KOPT-K1 (cell line): ENCODE data around the gene STRBP.
"Not testable (repeated sequence)": the region's sequence is repeated elsewhere in the genome, so short reads cannot be mapped to it uniquely, and the experiment has no call there.

Source experiments
- H3K27ac ChIP-seq: fragments of 200-600 bp; sonication (generic); 2 replicates; pipeline ENCODE4 v1.5.1; 2016; ENCODE audit warnings: antibody characterized with exemption, mild to moderate bottlenecking, low read depth, low read length; ENCODE audit not compliant: poor library complexity, severe bottlenecking
- H3K36me3 ChIP-seq: fragments of 200-600 bp; sonication (generic); 2 replicates; pipeline ENCODE4 v1.5.1; 2017; ENCODE audit warnings: antibody characterized with exemption, mild to moderate bottlenecking, low read length, moderate library complexity; ENCODE audit not compliant: insufficient read depth
- H3K9me3 ChIP-seq: fragments of 200-600 bp; sonication (generic); 2 replicates; pipeline ENCODE4 v1.5.1; 2017; ENCODE audit warnings: antibody characterized with exemption, low read length, mild to moderate bottlenecking; ENCODE audit not compliant: insufficient read depth, poor library complexity, severe bottlenecking

Gene STRBP

DNA sequence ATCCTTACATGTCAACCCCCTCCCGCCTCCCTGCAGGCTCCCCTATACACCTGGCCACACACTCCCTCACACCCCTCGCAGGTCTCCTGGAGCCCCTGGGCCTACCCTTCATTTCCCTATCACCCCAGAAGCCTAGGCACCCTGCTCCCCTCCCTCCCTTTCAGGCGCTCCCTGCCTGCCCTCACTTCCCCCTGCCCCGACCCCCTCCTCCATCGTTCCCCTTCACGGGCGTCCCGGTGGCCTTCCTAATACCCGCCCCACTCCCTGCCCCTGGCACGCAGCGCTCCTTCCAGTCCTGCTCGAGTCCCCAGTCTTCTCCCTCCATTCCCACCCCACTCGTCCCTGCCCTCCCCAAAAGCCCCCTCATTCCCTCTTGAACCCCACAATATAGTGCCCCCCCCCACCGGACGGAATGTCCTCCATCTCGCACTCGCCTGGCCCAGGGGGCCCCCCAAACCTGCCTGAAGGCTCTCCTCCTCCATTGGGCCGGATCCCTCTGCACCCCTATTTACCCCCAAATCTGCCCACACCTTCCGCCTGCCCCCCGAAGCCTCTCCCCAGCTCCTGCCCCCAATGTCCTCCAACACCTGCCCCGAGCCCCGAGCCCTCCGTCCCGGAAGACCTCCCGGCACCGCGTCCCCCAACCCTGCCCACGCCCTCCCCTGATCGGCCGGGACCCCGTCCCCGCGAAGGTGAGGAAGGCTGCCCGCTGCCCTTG, 746 bp downstream of the STRBP start:
- no peaks in the 10 kb centered on the region for H3K9me3 ChIP-seq
- H3K27ac ChIP-seq = peak overlapping the region; percentile 64
- H3K36me3 ChIP-seq = no peaks in the 10 kb centered on the region

- Histone ChIP-seq H3K27ac (no peak overlapping the region), H3K36me3 (no peaks in the 10 kb centered on the region), H3K9me3 (no peaks in the 10 kb centered on the region)
Measured at GRCh38 chr9:123266655-123267399, 1.6 kb downstream of the STRBP start.

DNA sequence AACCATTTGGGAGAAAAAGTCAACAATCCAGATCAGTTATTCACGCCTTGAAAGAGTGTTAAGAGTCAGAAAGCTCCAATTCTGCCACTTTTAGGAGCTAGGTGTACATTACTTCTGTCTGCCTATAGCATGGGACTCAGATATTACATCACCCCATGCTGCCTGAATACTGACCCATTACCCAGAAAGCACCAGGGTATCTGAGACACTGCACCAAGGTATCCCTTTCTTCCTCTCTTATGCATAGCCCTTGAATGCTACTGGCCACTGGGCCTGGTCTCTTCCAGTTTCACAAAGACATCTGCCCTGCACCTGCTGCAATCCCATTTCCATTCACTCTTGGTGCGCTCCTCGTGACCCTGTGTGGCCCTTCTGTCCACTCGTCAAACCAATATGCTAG, 2.6 kb downstream of the STRBP start:
- H3K27ac ChIP-seq = no peak overlapping the region
- no peaks in the 10 kb centered on the region for H3K9me3 ChIP-seq
- no peaks in the 10 kb centered on the region for H3K36me3 ChIP-seq

DNA sequence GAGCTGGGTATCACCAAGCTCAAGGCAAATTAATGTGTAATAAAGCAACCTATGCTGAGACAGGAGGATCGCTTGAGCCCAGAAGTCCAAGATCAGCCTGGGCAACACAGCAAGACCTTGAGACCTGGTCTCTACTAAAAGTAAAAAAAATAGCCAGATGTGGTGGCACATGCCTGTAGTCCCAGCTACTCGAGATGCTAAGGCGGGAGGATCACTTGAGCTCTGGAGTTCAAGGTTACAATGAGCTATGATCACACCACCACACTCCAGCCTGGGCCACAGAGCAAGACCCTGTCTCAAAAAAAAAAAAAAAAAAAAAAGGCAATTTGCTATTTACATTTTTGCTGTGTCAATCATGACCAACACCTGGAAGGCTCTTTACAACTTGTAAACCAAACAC, 5.2 kb downstream of the STRBP start:
- H3K36me3 ChIP-seq = no peaks in the 10 kb centered on the region
- H3K9me3 ChIP-seq = no peaks in the 10 kb centered on the region
- H3K27ac ChIP-seq = no peak overlapping the region

DNA sequence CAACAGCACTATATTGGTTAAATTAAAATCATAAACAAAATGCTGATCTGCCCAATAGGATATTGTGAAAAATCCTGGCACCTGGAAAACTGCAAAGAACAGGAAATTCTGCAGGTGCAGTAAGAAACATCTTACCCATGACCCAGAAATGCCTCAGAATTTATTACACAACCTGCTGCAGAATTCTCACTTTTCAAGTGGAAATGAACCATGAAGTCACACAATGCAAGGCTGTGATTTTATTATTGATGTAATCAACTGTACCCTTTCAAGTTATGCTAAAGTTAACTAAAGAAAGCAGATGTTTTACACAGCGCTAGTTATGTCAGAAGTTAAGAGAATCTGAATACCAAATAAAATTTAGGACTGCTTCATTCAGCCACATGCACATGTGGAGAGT, 6.0 kb downstream of the STRBP start:
- no peaks in the 10 kb centered on the region for H3K9me3 ChIP-seq
- no peak overlapping the region for H3K27ac ChIP-seq
- no peaks in the 10 kb centered on the region for H3K36me3 ChIP-seq

DNA sequence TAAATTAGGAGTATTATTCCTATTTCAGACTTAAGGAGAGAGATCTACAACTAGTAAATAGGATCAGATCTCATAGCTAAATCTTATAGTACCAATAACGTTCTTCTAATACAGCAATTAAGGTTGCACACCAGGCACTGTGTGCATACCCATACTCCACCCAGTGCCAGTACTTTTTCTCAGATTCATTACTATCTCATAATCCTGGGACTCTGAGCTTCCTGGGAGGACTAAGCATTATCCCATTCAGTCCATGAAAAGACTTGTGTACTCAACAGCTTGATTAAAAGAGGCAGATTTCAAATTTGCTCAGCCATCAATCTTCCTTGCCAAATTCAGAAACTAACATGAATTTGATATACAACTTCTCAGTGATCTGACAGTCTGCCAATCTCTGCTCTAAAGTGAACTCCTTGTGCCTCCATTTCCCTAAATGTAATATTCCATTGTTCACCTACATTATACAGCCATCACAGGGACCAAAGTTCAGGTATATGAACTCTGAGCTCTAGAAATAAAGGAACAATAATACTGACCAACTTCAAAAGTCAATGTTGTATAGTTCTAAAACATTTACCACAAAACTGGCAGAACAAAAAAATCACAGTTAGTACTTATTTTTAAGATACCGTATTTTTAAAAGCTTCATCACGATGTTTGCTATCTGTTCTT, 7.2 kb downstream of the STRBP start:
- Histone ChIP-seq H3K36me3 (no peaks in the 10 kb centered on the region), H3K9me3 (no peaks in the 10 kb centered on the region), H3K27ac (no peak overlapping the region)

DNA sequence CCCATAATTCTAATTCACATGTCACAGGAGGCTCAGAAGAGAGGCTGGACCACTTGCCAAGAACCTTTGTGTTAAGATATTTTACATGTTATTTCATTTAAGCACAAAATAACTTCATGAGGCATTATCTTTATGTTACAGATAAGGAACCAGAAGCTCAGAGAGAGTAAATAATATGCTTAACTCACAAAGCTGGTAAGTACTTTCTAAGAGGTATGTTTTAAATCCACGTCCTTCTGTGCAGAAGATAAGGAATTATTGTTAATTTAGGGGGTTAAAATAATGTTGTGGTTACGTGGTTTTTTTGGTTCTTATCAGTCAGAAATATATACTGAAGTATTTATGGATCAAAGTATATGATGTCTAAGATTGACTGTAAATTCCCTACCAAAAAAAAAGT, 8.0 kb downstream of the STRBP start:
- Histone ChIP-seq H3K36me3 (no peaks in the 10 kb centered on the region), H3K27ac (no peak overlapping the region), H3K9me3 (no peaks in the 10 kb centered on the region)

DNA sequence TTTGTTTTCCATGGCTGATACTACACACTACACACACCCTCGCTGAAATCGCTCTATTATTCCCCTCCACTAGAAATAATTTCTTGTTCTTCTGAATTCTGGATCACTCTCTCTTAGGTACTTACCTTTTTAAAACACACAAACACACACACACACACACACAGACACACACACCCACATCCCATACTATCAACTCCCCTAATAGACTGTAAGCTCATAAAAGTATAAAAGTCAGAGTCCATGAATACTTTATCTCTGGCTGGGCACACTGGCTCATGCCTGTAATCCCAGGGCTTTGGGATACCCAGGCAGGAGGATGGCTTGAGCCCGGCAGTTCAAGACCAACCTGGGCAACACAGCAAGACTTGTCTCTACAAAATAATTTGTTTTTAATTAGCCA, 11.1 kb downstream of the STRBP start:
- H3K36me3 ChIP-seq = no peaks in the 10 kb centered on the region
- H3K9me3 ChIP-seq = no peaks in the 10 kb centered on the region

DNA sequence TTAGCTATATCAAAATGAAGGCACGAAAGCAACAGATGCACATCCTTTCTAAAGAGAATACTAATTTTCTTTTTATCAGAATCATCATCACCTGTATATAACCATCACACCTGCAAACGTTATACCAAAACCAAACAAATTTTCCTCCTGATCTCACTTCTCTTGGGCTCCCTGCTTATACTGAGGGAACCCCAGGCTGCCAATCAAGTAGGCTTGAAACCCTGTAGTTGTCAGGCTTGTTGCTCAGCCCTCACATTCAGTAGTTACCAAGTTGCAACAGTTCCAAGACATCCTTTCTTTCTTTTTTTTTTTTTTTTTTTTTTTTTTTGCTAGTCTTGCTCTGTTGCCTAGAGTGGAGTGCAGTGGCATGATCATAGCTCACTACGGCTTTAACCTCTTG, 12.7 kb downstream of the STRBP start:
- H3K36me3 ChIP-seq = no peaks in the 10 kb centered on the region
- no peaks in the 10 kb centered on the region for H3K9me3 ChIP-seq
- no peak overlapping the region for H3K27ac ChIP-seq

More for the DNA sequence above, 11.1 kb downstream of the STRBP start:
- no peak overlapping the region for H3K27ac ChIP-seq

DNA sequence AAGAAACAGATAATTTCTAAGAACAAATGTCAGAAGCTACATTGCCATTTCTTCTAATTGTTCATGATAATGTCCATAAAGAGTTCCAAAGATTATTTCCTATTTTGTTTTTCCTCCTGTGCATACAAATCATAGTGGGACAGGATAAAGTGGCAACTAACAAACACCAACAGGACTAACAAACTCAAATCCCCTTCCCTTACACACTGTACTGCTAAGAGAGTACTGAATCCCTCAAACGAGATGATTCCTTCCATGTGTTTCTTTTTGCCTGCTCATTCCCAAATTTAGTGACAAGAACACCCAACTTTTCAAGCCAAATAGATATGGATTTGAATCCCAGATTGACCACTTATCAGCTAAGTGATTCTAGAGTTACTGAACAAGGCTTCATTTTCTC, 15.2 kb downstream of the STRBP start:
- Histone ChIP-seq H3K36me3 (no peaks in the 10 kb centered on the region), H3K27ac (no peak overlapping the region)

GRCh38 chr9:123251741-123252140, 16.6 kb downstream of the STRBP start:
- Histone ChIP-seq H3K27ac (no peak overlapping the region), H3K36me3 (no peaks in the 10 kb centered on the region), H3K9me3 (no peaks in the 10 kb centered on the region)

More for the DNA sequence above, 15.2 kb downstream of the STRBP start:
- no peaks in the 10 kb centered on the region for H3K9me3 ChIP-seq

DNA sequence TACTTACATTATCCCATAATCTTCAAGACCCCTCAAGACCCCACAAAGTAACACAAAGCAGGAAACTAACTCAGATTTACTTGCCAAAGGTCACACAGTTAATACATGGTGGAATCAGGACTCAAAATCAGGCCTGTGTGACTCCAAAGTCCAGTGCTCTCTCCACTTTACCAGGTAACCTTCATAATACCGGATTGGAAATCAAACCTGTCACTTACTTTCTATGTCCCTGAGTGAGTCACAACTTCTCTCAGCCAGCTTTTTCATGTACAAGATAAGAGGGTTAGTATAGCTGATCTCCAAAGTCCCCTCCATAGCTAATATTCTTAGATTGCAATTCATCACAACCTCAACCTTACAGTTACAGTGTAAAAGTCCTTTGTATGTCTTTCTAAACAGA, 17.1 kb downstream of the STRBP start:
- no peaks in the 10 kb centered on the region for H3K9me3 ChIP-seq
- no peaks in the 10 kb centered on the region for H3K36me3 ChIP-seq
- no peak overlapping the region for H3K27ac ChIP-seq

DNA sequence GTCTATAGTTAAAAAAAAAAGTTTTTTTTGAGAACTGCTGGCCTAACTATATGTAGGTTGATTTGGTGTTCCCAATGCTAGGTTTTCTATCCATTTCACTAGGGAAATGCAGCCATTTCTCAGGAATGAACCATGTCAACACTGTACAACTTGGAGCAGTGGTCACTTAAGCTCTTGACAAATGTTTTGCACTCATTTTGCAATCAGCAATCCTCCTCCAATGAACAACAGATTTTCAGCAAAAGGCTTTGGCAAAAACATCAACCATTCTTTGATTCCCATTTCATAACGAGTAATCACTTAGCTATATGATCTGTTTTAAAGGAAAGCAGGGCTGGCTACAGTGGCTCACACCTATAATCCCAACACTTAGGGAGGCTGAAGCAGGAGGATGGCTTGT, 17.9 kb downstream of the STRBP start:
- H3K27ac ChIP-seq = no peak overlapping the region
- H3K36me3 ChIP-seq = no peaks in the 10 kb centered on the region
- H3K9me3 ChIP-seq = no peaks in the 10 kb centered on the region

GRCh38 chr9:123249162-123249561, 19.2 kb downstream of the STRBP start:
- H3K36me3 ChIP-seq, H3K9me3 ChIP-seq, H3K27ac ChIP-seq: not testable (repeated sequence)

GRCh38 chr9:123248630-123249029, 19.8 kb downstream of the STRBP start:
- Histone ChIP-seq H3K36me3 (no peaks in the 10 kb centered on the region), H3K9me3 (peaks cover 7% of the 10 kb centered on the region), H3K27ac (no peak overlapping the region)
